Activated CD4-positive, alpha-beta T cell treated with anti-CD3 and anti-CD28 coated beads for 24 hours (primary cell): ENCODE results near the gene MIP.
"Not testable (repeated sequence)": the region's sequence is repeated elsewhere in the genome, so short reads cannot be mapped to it uniquely, and the experiment has no call there.

Experiments used
- DNase-seq, 2 donors: peaks; one replicate each; pipeline ENCODE4 v3.0.0-alpha.2; 2020; ENCODE audit warnings: low read depth in 2 of 2

MIP gene

DNA sequence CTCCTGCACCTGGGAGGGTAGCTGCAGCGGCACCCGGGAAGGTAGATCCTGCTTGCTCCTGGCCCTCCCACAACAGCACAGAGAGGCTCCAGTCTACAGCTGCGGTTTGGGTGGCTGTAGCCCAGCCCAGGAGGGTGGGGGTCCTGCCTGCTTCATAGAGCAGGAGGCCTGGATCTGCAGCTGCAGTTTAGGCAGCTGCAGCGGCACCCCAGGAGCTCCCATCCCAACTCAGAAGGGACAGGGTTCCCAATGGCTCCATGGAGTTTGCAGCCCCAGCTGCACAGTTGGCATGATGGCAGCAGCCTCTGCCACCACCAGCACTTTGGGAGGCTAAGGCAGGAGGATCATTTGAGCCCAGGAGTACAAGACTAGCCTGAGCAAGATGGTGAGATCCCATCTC lies 43.7 kb downstream of the MIP start:
- no peak for DNase-seq

- DNase-seq, result no peak
Measured at GRCh38 chr12:56408799-56409417, 45.5 kb downstream of the MIP start.

- not testable (repeated sequence) for DNase-seq
Measured at GRCh38 chr12:56404227-56404626, 50.2 kb downstream of the MIP start.

DNA sequence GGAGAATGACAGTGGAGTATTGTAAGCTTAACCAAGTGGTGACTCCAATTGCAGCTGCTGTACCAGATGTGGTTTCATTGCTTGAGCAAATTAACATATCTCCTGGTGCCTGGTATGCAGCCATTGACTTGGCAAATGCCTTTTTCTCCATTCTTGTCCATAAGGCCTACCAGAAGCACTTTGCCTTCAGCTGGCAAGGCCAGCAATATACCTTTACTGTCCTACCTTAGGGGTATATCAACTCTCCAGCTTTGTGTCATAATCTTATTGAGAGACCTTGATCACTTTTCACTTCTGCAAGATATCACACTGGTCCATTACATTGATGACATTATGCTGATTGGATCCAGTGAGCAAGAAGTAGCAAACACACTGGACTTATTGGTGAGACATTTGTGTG lies 52.8 kb downstream of the MIP start:
- not testable (repeated sequence) for DNase-seq

- not testable (repeated sequence) for DNase-seq
Measured at GRCh38 chr12:56401125-56401524, 53.3 kb downstream of the MIP start.
